ENCODE results near the gene FOSL1. TPM values are rescaled to one million over a fixed set of nuclear protein-coding genes. Genes with fewer than 3 reads are reported as not detected.

FOSL1 gene
- total and polyA plus RNA-seq, 2 of the 13 experiments (the other 11 are each of a cell fraction or from before 2014, with no cell fraction given), result 4.0 to 4.1 TPM

- Histone ChIP-seq H3K4me2 (ENCODE audit: low read depth, low read length) (no peak overlapping the region), H3K4me3 (replicated peaks in 1 of 3; ENCODE audit: insufficient read depth in 1 of 3, low read depth in 2 of 3, low read length in 3 of 3) (no peak overlapping the region), H3K36me3 (replicated peaks in 1 of 2; ENCODE audit: control insufficient read depth in 1 of 2, insufficient read depth in 2 of 2, low read length in 2 of 2) (peaks cover 14 to 34% of the 10 kb centered on the region in 2 experiments), H3K27me3 (ENCODE audit: control insufficient read depth in 1 of 2, insufficient read depth in 2 of 2, low read length in 2 of 2) (no peaks in the 10 kb centered on the region), H3K79me2 (ENCODE audit: insufficient read depth, low read length) (peaks cover 21% of the 10 kb centered on the region), H3K27ac (ENCODE audit: extremely low read length, insufficient read depth, low read length) (no peak overlapping the region), H3K4me1 (ENCODE audit: insufficient read depth, low read length) (peaks cover 71% of the 10 kb centered on the region), H3K9ac (ENCODE audit: insufficient read depth, low read depth, low read length) (no peak overlapping the region), H2AFZ (ENCODE audit: low read length) (no peak overlapping the region), H3K9me3 (ENCODE audit: low read length) (0 out of 2 replicates have a peak, but pooled peaks cover 4% of the 10 kb centered on the region), H4K20me1 (ENCODE audit: insufficient read depth, low read length) (peaks cover 50% of the 10 kb centered on the region)
- CTCF ChIA-PET (ENCODE audit: low intra/inter-chr PET ratio, low total read pairs), result no interaction called here
- in situ Hi-C loops (cut with HindIII; ENCODE audit: extremely low pct_ligation_motif_present, low pct_unique_long_range_greater_than_20kb) (loop anchor here (10.0 kb wide), 1 partner anchor 298 kb away; the partner anchor contains the start of gene LTBP3), intact Hi-C loops (cut with micrococcal nuclease; ENCODE audit: unreplicated experiment) (no loop called here)
- POLR2A ChIA-PET, result interaction anchor here (0.9 to 2.6 kb wide), 3 partner anchors 10 to 37 kb away, joined by 4 to 8 read pairs (median 4); partner anchors contain the start of gene CCDC85B
- no TSS peak for BruUV-seq (replicated peaks)
- WGBS (ENCODE audit: low lambda C conversion rate), result 94% methylated on average over 18 of the region's 33 CpGs
- no peak for ATAC-seq
- DNase-seq (ENCODE audit: low spot score), result no peak
- no peak for FAIRE-seq
- peak; percentile 37; the same call in 1 of the 2 replicates for TF ChIP-seq ZC3H13 (CRISPR knock-in tag; IDR thresholded peaks at IDR 0.05)
- TF ChIP-seq JARID2 (CRISPR knock-in tag; IDR thresholded peaks at IDR 0.05; ENCODE audit: insufficient replicate concordance), result no peak
- no peak for TF ChIP-seq ATF7 (IDR thresholded peaks at IDR 0.05)
- TF ChIP-seq ATF7 (CRISPR knock-in tag; IDR thresholded peaks at IDR 0.05), result no peak
- TF ChIP-seq POLR2AphosphoS2 (IDR thresholded peaks at IDR 0.05; ENCODE audit: low read depth, low read length), result peak; percentile 45; the same call in 1 of the 2 replicates
- TF ChIP-seq AGO2 (optimal IDR thresholded peaks at IDR 0.05; ENCODE audit: low read depth, low read length), result peak; percentile 98
- TF ChIP-seq RBFOX2 (IDR thresholded peaks at IDR 0.05; ENCODE audit: low read depth, low read length), result peak; percentile 81
- TF ChIP-seq HNRNPLL (IDR thresholded peaks at IDR 0.05; ENCODE audit: low read depth, low read length, poor library complexity, severe bottlenecking), result peak; percentile 23
- no peak for TF ChIP-seq CSRNP1 (CRISPR knock-in tag; IDR thresholded peaks at IDR 0.05)
- TF ChIP-seq ZNF354B (CRISPR knock-in tag; IDR thresholded peaks at IDR 0.05), result no peak
- TF ChIP-seq POLR2G (IDR thresholded peaks at IDR 0.05; ENCODE audit: low read depth, low read length), result peak; percentile 2; the same call in 1 of the 2 replicates
- TF ChIP-seq DPF2 (CRISPR knock-in tag; IDR thresholded peaks at IDR 0.05; ENCODE audit: borderline replicate concordance, low read depth), result no peak
- peak; percentile 25 for TF ChIP-seq HNRNPK (IDR thresholded peaks at IDR 0.05; ENCODE audit: low read depth, low read length, poor library complexity, severe bottlenecking)
- TF ChIP-seq ZFY (CRISPR knock-in tag; IDR thresholded peaks at IDR 0.05), result peak; percentile 21; the same call in 1 of the 2 replicates
- peak; percentile 18; the same call in 1 of the 2 replicates for TF ChIP-seq ZNF768 (CRISPR knock-in tag; IDR thresholded peaks at IDR 0.05)
- TF ChIP-seq RBM22 (optimal IDR thresholded peaks at IDR 0.05; ENCODE audit: low read length), result peak; percentile 86
- no peak for TF ChIP-seq ZBTB42 (CRISPR knock-in tag; IDR thresholded peaks at IDR 0.05)
- TF ChIP-seq ZNF710 (CRISPR knock-in tag; IDR thresholded peaks at IDR 0.05; ENCODE audit: borderline replicate concordance), result no peak
- peak; percentile 32 for TF ChIP-seq PAF1 (CRISPR knock-in tag; IDR thresholded peaks at IDR 0.05)
- no peak for TF ChIP-seq ZBTB8A (CRISPR knock-in tag; IDR thresholded peaks at IDR 0.05; ENCODE audit: borderline replicate concordance, low read depth)
These were observed 47.5 kb downstream of the FOSL1 start for GRCh38 chr11:65852508-65853245.
